ENCODE measurements around the gene CIAO3. TPM values are rescaled to one million over a fixed set of nuclear protein-coding genes. Genes with fewer than 3 reads are reported as not detected.

The CIAO3 gene
- total RNA-seq, 1 donor from 2014 or later: 33.7 TPM

GRCh38 chr16:711548-712320 lies 29.1 kb downstream of the CIAO3 start:
- no peak for DNase-seq (ENCODE audit: extremely low read depth, low read depth, low spot score)

GRCh38 chr16:711084-711483 lies 29.7 kb downstream of the CIAO3 start:
- no peak for DNase-seq (ENCODE audit: extremely low read depth, low read depth, low spot score)

GRCh38 chr16:710500-711075 lies 30.2 kb downstream of the CIAO3 start:
- DNase-seq (ENCODE audit: extremely low read depth, low read depth, low spot score): no peak

GRCh38 chr16:709566-710499 lies 31.0 kb downstream of the CIAO3 start:
- no peak for DNase-seq (ENCODE audit: extremely low read depth, low read depth, low spot score)

GRCh38 chr16:708959-709358 lies 31.8 kb downstream of the CIAO3 start:
- DNase-seq (ENCODE audit: extremely low read depth, low read depth, low spot score): no peak

GRCh38 chr16:708019-708418 lies 32.8 kb downstream of the CIAO3 start:
- DNase-seq (ENCODE audit: extremely low read depth, low read depth, low spot score): no peak

GRCh38 chr16:707062-707538 lies 33.7 kb downstream of the CIAO3 start:
- no peak for DNase-seq (ENCODE audit: extremely low read depth, low read depth, low spot score)

DNA sequence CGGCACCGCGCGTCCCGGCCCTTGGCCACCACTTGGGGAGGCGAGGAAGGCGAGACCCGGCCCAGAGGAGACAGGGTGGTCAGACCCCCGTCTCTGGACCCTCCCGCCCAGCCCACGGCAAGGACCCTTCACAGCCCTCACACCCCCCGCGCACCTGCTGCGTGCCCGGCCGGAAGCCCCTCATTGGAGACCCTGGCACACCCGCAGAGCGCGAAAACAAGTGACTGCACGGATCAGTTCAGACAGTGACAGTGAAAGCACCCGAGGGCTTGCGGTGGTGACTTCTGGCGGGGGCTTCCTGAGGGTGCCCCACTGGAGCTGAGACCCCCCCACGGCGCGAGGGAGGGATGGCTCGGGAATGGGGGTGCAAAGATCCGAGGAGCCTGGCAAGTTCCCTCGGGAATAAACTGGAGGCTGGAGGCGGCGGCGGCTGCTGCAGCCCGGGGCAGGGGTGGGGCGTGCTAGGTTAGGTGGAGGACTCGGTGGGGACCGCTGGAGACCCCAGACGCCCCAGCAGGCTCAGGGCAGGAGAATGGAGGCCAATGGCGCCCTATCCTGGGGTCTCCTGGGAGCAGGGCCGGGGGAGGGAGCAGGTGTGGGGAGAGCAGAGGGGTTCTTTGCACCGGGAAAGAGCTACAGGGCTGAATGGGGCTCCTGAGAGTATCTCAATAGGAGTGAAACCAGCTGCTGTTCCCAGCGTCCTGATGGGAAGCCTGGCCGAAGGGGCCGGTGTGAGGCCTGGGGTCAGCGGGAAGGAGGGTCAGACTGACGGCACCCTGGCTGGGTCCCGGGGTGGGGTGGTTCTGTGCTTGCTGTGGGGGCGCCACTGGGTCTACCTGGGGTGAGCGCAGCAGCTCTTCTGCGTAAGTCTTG lies 34.4 kb downstream of the CIAO3 start:
- DNase-seq (ENCODE audit: extremely low read depth, low read depth, low spot score): no peak

DNA sequence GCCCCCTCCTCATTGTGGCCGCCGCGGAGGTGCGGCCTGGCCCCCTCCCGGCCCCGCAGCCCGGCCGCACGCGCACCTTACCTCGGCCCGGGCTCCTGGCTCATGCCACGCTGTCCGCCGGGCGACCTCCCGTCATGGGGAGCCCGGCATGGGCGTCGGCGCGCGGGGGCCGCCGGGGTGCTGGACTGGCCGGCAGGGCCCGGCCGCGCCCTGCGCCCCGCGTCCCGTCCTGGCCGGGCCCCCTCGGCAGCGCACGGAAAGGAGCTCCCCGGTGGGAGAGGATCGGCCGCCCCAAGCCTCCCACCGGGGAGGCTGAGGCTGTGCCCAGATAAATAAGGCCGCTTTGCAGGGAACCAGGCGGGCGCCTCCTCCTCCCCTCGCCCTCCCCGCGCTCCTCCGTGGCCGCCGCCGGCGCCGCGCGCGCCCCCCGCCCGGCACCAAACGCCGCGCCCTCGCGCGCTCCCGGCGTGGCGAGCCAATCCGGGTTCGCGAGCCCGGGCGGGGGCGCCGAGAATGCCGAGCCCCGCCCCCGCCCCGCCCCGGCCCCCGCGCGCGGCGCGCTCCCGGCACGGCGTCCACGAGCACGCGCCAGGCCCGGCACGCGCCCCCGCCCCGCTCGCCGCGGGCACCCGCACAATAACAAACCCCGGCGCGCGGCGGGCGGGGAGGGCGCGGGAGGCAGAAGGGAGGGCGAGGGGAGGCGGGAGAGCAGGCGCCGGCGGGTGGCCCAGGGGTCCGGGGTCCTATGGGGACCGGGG lies 35.2 kb downstream of the CIAO3 start, which contains the start of gene FBXL16:
Gene FBXL16, minus strand, starts transcription at position 371 of the 758 bp plus-strand sequence. CDS start 8,396 bp downstream, outside the sequence.
- no peak for DNase-seq (ENCODE audit: extremely low read depth, low read depth, low spot score)

DNA sequence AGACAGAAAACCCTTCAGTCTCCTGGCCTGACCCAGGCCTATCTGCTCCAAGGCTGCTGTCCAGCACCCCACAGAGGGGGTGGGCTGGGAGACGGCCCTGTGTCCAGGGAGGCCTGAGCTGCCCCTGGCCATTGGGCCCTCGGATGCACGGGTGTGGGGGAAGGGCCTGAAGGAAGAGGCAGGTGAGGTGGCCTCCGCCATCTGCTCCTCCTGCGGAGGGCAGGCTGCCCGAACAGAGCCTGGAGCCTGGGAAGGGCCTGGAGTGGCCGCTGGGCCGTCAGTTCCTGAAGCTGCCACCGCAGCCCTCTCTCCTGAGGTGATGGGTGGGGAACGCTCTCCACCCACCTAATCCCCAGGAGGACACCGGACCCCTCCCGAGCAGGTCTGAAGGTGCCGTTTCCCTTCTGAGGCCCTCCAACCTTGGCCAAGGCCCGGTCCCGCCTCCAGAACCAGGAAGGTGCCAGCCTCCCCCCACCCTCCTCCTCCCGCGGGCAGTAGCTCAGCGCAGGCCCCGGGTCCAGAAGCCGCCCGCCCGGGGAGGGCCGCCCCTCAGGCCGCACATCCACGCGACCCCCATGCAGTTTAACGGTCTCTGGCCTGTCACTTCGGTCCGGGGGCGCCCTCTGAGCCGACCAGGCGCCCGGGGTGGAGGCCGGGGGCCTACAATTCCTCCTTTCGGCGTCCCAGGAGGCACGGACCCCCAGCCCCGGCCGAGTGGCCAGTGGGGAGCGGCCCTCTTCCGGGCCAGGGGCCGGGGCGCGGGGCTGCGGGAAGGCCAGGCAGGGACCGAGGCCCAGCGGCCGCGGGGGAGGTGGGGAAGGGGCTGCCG lies 36.0 kb downstream of the CIAO3 start:
- no peak for DNase-seq (ENCODE audit: extremely low read depth, low read depth, low spot score)

DNA sequence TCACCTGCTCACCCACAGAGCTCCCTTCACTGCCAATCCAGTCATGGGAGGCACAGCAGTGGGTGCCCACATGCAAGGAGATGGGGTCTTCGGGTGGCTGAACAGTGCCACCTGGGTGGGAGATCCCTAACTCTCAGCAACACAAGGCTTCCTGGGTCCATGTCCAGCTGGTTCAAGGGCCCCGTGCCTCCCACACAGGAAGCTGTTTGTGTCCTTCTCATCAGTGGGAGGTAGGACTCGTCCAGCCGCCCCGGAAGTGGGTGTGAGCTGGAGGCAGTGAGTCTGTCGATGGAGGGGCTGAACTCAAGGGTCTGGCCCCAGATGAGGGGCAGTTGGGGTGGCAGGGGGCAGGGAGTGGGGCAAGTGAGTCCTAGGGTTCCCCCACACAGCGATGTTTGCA lies 36.8 kb downstream of the CIAO3 start:
- no peak for DNase-seq (ENCODE audit: extremely low read depth, low read depth, low spot score)

DNA sequence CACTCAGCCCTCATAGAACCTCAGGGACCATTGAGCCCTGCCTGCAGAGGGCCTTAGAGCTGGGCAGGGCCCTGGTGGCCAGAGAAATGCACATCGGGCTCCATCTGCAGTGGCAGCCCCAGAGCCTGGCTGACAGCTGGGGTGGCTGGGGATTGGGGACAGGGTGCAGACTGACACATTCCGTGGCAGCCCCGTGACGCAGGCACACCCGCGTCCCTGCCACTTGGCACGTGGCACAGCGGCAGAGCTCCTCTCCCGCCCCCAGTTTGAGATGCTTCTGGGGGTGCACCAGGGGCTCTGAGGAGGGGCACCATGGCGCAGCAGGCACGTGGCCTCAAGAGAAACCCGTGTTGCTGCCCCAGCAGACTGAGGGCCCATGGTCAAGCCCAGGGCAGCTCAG lies 37.4 kb downstream of the CIAO3 start:
- DNase-seq (ENCODE audit: extremely low read depth, low read depth, low spot score): no peak

- DNase-seq (ENCODE audit: extremely low read depth, low read depth, low spot score): no peak
Observed at GRCh38 chr16:702341-702740, 38.5 kb downstream of the CIAO3 start.

- DNase-seq (ENCODE audit: extremely low read depth, low read depth, low spot score): no peak
Observed at GRCh38 chr16:700684-701584, 39.9 kb downstream of the CIAO3 start.

DNA sequence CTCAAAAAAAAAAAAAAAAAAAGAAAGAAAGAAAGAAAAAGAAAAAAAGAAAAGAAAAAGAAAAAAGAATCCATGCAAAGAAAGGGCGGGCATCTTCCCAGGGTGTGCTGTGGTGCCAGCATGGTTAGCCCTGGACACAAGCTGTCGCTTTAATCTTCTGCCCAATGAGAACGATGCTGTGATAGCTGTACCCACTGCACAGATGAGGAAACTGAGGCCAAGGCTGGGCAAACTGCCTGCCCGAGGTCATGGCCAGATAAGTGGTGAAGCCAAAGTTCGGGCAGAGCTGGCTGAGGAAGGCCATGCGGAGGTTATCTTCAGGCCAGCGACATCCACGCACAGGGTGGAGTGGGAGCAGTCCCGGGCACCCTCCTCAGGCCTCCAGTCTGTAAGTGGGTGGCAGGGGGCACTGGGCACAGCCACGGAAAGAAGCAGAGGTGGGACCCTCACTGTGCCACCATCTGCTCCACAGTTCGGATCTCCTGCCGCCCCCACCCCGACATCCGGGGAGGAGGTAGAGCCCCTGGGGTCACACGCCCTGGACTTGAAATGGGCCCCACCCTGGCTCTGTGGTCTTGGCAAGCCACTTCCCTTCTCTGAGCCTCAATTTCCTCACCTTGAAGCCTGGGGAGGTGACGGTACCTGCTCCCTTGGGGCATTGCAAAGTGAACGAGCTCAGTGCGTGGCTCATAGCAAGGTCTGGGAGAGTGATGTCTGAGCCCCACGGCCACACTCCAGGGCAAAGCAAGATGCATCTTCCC lies 41.7 kb downstream of the CIAO3 start:
- no peak for DNase-seq (ENCODE audit: extremely low read depth, low read depth, low spot score)

- no peak for DNase-seq (ENCODE audit: extremely low read depth, low read depth, low spot score)
Observed at GRCh38 chr16:695355-696089, 45.3 kb downstream of the CIAO3 start.
